Measurements from ENCODE around the gene IDH3A.

GRCh38 chr15:78101423-78102105 is 47.6 kb upstream of the IDH3A start:
- TF ChIP-seq POLR2A (IDR thresholded peaks at IDR 0.05; ENCODE audit: borderline replicate concordance, extremely low read depth, insufficient read depth, insufficient read length) (no peak), CTCF (IDR thresholded peaks at IDR 0.05 in 2 of 3, conservative IDR thresholded peaks at IDR 0.05 in 1 of 3; ENCODE audit: borderline replicate concordance in 1 of 3, insufficient read depth in 1 of 3, low read depth in 2 of 3, low read length in 2 of 3) (no peak), CEBPB (IDR thresholded peaks at IDR 0.05; ENCODE audit: low read depth) (no peak), EZH2phosphoT487 (IDR thresholded peaks at IDR 0.05; ENCODE audit: borderline replicate concordance) (no peak), EZH2 (IDR thresholded peaks at IDR 0.05) (no peak), CBX3 (IDR thresholded peaks at IDR 0.05; ENCODE audit: low read depth) (no peak), ZBTB33 (IDR thresholded peaks at IDR 0.05; ENCODE audit: extremely low read depth, insufficient replicate concordance, low read length) (no peak), YY1 (IDR thresholded peaks at IDR 0.05; ENCODE audit: extremely low read depth, insufficient replicate concordance, low read depth, low read length) (no peak), JUND (IDR thresholded peaks at IDR 0.05) (no peak), SIN3A (IDR thresholded peaks at IDR 0.05; ENCODE audit: low read depth) (no peak), ZNF274 (IDR thresholded peaks at IDR 0.05; ENCODE audit: low read depth, low read length) (no peak)
- TF ChIP-seq, protein P1, sequence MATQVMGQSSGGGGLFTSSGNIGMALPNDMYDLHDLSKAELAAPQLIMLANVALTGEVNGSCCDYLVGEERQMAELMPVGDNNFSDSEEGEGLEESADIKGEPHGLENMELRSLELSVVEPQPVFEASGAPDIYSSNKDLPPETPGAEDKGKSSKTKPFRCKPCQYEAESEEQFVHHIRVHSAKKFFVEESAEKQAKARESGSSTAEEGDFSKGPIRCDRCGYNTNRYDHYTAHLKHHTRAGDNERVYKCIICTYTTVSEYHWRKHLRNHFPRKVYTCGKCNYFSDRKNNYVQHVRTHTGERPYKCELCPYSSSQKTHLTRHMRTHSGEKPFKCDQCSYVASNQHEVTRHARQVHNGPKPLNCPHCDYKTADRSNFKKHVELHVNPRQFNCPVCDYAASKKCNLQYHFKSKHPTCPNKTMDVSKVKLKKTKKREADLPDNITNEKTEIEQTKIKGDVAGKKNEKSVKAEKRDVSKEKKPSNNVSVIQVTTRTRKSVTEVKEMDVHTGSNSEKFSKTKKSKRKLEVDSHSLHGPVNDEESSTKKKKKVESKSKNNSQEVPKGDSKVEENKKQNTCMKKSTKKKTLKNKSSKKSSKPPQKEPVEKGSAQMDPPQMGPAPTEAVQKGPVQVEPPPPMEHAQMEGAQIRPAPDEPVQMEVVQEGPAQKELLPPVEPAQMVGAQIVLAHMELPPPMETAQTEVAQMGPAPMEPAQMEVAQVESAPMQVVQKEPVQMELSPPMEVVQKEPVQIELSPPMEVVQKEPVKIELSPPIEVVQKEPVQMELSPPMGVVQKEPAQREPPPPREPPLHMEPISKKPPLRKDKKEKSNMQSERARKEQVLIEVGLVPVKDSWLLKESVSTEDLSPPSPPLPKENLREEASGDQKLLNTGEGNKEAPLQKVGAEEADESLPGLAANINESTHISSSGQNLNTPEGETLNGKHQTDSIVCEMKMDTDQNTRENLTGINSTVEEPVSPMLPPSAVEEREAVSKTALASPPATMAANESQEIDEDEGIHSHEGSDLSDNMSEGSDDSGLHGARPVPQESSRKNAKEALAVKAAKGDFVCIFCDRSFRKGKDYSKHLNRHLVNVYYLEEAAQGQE (IDR thresholded peaks at IDR 0.05; ENCODE audit: low read depth) = no peak
